Coronary artery (tissue), 2 donors: Measurements from ENCODE around the gene SCYGR1.
"Not testable (repeated sequence)": the region's sequence is repeated elsewhere in the genome, so short reads cannot be mapped to it uniquely, and the experiment has no call there.

Experiments
- DNase-seq: peaks from one replicate; pipeline ENCODE4 v3.0.0-alpha.2; 2017; ENCODE audit warnings: low spot score
- H3K27ac ChIP-seq, 2 donors: fragments of 200-600 bp; sonication (generic); one replicate each; pipeline ENCODE4 v1.5.1; 2016 to 2019
- H3K4me3 ChIP-seq: fragments of 200-600 bp; sonication (generic); 2 replicates; pipeline ENCODE4 v1.5.1; 2016; ENCODE audit warnings: mild to moderate bottlenecking, moderate library complexity
- CTCF ChIP-seq: fragments of 200-600 bp; sonication (generic); IDR thresholded peaks from one replicate; pipeline ENCODE4 v1.5.1; 2019; ENCODE audit warnings: antibody characterized with exemption

Gene SCYGR1

GRCh38 chr2:227390468-227391256 lies 2.9 kb upstream of the SCYGR1 start:
- DNase-seq = no peak
- no peak overlapping the region for H3K27ac ChIP-seq
- no peak for TF ChIP-seq CTCF
- no peak overlapping the region for H3K4me3 ChIP-seq

GRCh38 chr2:227389661-227390060 lies 1.9 kb upstream of the SCYGR1 start:
- TF ChIP-seq CTCF = no peak
- no peak overlapping the region for H3K4me3 ChIP-seq

GRCh38 chr2:227389231-227389630 lies 1.5 kb upstream of the SCYGR1 start:
- H3K27ac ChIP-seq = no peak overlapping the region
- no peak for DNase-seq
- no peak for TF ChIP-seq CTCF
- no peak overlapping the region for H3K4me3 ChIP-seq

More at GRCh38 chr2:227389661-227390060, 1.9 kb upstream of the SCYGR1 start:
- no peak for DNase-seq
- no peak overlapping the region for H3K27ac ChIP-seq

GRCh38 chr2:227388537-227389011 lies 825 bp upstream of the SCYGR1 start:
- DNase-seq = no peak
- Histone ChIP-seq H3K27ac (no peak overlapping the region), H3K4me3 (no peak overlapping the region)
- no peak for TF ChIP-seq CTCF

- DNase-seq = no peak
- H3K27ac ChIP-seq = no peak overlapping the region
- no peak overlapping the region for H3K4me3 ChIP-seq
- no peak for TF ChIP-seq CTCF
Observed at GRCh38 chr2:227386630-227387029, 1.1 kb downstream of the SCYGR1 start.

- DNase-seq = no peak
- H3K27ac ChIP-seq = no peak overlapping the region
- H3K4me3 ChIP-seq = no peak overlapping the region
- TF ChIP-seq CTCF = no peak
Observed at GRCh38 chr2:227383686-227384085, 4.1 kb downstream of the SCYGR1 start.

- DNase-seq, H3K4me3 ChIP-seq, H3K27ac ChIP-seq: not testable (repeated sequence)
Observed at GRCh38 chr2:227382241-227382835, 5.4 kb downstream of the SCYGR1 start.
